ENCODE data around the gene SLC47A1. TPM values are rescaled to one million over a fixed set of nuclear protein-coding genes. Genes with fewer than 3 reads are reported as not detected.

Gene SLC47A1
- total RNA-seq, 1 experiment from 2014 or later = 13.0 TPM

Other genes with a start within 250 kb of the SLC47A1 start
- gene B9D1, start 171.1 kb upstream of the SLC47A1 start, total RNA-seq (2014; rRNA removed; shearing (Covaris generic)) = 61.5 and 63.5 TPM in 2 replicates
- 26.1 and 30.4 TPM in 2 replicates for gene MAPK7, start 155.4 kb upstream of the SLC47A1 start, total RNA-seq (2014; rRNA removed; shearing (Covaris generic))
- 22.2 and 24.8 TPM in 2 replicates for gene MFAP4, start 146.7 kb upstream of the SLC47A1 start, total RNA-seq (2014; rRNA removed; shearing (Covaris generic))
- gene RNF112, start 122.6 kb upstream of the SLC47A1 start, total RNA-seq (2014; rRNA removed; shearing (Covaris generic)) = 2.3 and 3.0 TPM in 2 replicates
- 119 and 159 TPM in 2 replicates for gene ALDH3A2, start 114.9 kb downstream of the SLC47A1 start, total RNA-seq (2014; rRNA removed; shearing (Covaris generic))
- gene SLC47A2, start 182.7 kb downstream of the SLC47A1 start, total RNA-seq (2014; rRNA removed; shearing (Covaris generic)) = not detected in 2 replicates
- 0.24 and 0.26 TPM in 2 replicates for gene ALDH3A1, start 214.4 kb downstream of the SLC47A1 start, total RNA-seq (2014; rRNA removed; shearing (Covaris generic))

Measured in H7 (cell line).